ENCODE measurements around the gene CACNA1S.

CACNA1S gene

DNA sequence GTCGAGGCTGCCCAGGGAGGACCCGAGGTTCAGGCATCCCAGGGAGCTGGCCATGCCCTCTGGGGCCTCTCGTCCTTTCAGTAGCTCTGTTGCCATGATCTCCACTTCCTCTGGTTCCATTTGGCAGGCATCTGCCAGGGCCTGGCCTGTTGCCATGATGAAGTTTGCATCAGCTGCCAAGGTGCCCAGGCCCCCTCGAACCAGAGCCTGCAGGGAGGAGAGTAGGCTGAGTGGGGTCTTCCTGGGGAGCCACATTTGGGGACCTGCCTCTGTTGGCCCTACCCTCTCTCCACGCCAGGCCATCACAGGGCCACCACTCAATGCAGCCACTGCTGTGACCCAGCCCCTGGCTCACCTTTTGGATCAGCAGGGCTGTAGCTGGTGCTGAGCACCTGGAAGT is 72.3 kb downstream of the CACNA1S start:
- H3K27ac ChIP-seq (ENCODE audit: low read depth, low read length, poor library complexity, severe bottlenecking): no peak overlapping the region
- no peaks in the 10 kb centered on the region for H3K9me2 ChIP-seq (ENCODE audit: low read depth, low read length)
- no peaks in the 10 kb centered on the region for H4K20me1 ChIP-seq (ENCODE audit: insufficient read depth, low read length)
- no peaks in the 10 kb centered on the region for H3K36me3 ChIP-seq (ENCODE audit: insufficient read depth, low read length)
- no peaks in the 10 kb centered on the region for H3K4me1 ChIP-seq (ENCODE audit: insufficient read depth, low read length, severe bottlenecking)
- H3K27me3 ChIP-seq (ENCODE audit: insufficient read depth, low read length): 0 out of 2 replicates have a peak, but pooled peaks cover 3% of the 10 kb centered on the region
- TF ChIP-seq, protein P1, sequence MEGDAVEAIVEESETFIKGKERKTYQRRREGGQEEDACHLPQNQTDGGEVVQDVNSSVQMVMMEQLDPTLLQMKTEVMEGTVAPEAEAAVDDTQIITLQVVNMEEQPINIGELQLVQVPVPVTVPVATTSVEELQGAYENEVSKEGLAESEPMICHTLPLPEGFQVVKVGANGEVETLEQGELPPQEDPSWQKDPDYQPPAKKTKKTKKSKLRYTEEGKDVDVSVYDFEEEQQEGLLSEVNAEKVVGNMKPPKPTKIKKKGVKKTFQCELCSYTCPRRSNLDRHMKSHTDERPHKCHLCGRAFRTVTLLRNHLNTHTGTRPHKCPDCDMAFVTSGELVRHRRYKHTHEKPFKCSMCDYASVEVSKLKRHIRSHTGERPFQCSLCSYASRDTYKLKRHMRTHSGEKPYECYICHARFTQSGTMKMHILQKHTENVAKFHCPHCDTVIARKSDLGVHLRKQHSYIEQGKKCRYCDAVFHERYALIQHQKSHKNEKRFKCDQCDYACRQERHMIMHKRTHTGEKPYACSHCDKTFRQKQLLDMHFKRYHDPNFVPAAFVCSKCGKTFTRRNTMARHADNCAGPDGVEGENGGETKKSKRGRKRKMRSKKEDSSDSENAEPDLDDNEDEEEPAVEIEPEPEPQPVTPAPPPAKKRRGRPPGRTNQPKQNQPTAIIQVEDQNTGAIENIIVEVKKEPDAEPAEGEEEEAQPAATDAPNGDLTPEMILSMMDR (IDR thresholded peaks at IDR 0.05; ENCODE audit: low read length): no peak
- TF ChIP-seq EZH2 (IDR thresholded peaks at IDR 0.05; ENCODE audit: borderline replicate concordance, low read length): no peak
- H3F3A ChIP-seq (ENCODE audit: insufficient read depth, low read length): no peaks in the 10 kb centered on the region
- no peaks in the 10 kb centered on the region for H3K9me3 ChIP-seq (ENCODE audit: low read length)
- no peaks in the 10 kb centered on the region for H3K79me2 ChIP-seq (ENCODE audit: insufficient read depth, low read length)
- H3K4me2 ChIP-seq (ENCODE audit: low read length): no peak overlapping the region
- no peak overlapping the region for H2AFZ ChIP-seq (ENCODE audit: low read length)
- H3K9ac ChIP-seq (ENCODE audit: low read length): no peak overlapping the region
- H3K4me3 ChIP-seq (ENCODE audit: low read depth, low read length, poor library complexity, severe bottlenecking): no peak overlapping the region

DNA sequence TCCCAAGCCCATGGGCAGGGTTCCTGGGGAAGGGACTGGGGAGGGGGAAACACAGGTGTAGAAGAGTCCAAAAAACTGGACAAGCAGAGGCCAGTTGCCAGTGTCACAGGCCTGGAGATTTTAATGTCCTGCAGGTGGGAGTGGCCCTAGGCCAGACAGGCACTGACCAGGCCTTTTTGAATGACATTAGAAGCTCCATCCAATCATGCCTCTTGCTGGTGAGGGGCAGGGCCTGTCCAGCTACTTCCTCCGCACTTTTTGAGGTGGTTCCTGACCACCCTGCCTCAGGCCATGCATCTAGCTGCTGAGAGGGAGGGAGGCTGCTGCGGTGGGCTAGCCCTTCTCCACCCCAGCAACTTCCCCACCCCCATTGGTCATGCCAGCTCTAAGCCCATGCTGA is 72.8 kb downstream of the CACNA1S start:
- H3K9me3 ChIP-seq (ENCODE audit: low read length): no peaks in the 10 kb centered on the region
- no peak overlapping the region for H3K27ac ChIP-seq (ENCODE audit: low read depth, low read length, poor library complexity, severe bottlenecking)
- H3K36me3 ChIP-seq (ENCODE audit: insufficient read depth, low read length): no peaks in the 10 kb centered on the region
- H3K4me3 ChIP-seq (ENCODE audit: low read depth, low read length, poor library complexity, severe bottlenecking): no peak overlapping the region
- no peaks in the 10 kb centered on the region for H3K9me2 ChIP-seq (ENCODE audit: low read depth, low read length)
- H4K20me1 ChIP-seq (ENCODE audit: insufficient read depth, low read length): no peaks in the 10 kb centered on the region
- no peaks in the 10 kb centered on the region for H3K79me2 ChIP-seq (ENCODE audit: insufficient read depth, low read length)
- H3K4me1 ChIP-seq (ENCODE audit: insufficient read depth, low read length, severe bottlenecking): no peaks in the 10 kb centered on the region
- H3K9ac ChIP-seq (ENCODE audit: low read length): no peak overlapping the region
- H3K27me3 ChIP-seq (ENCODE audit: insufficient read depth, low read length): 0 out of 2 replicates have a peak, but pooled peaks cover 3% of the 10 kb centered on the region
- H3F3A ChIP-seq (ENCODE audit: insufficient read depth, low read length): no peaks in the 10 kb centered on the region
- no peak overlapping the region for H2AFZ ChIP-seq (ENCODE audit: low read length)
- no peak for TF ChIP-seq EZH2 (IDR thresholded peaks at IDR 0.05; ENCODE audit: borderline replicate concordance, low read length)
- TF ChIP-seq, protein P1 (IDR thresholded peaks at IDR 0.05; ENCODE audit: low read length): no peak
- H3K4me2 ChIP-seq (ENCODE audit: low read length): no peak overlapping the region

DNA sequence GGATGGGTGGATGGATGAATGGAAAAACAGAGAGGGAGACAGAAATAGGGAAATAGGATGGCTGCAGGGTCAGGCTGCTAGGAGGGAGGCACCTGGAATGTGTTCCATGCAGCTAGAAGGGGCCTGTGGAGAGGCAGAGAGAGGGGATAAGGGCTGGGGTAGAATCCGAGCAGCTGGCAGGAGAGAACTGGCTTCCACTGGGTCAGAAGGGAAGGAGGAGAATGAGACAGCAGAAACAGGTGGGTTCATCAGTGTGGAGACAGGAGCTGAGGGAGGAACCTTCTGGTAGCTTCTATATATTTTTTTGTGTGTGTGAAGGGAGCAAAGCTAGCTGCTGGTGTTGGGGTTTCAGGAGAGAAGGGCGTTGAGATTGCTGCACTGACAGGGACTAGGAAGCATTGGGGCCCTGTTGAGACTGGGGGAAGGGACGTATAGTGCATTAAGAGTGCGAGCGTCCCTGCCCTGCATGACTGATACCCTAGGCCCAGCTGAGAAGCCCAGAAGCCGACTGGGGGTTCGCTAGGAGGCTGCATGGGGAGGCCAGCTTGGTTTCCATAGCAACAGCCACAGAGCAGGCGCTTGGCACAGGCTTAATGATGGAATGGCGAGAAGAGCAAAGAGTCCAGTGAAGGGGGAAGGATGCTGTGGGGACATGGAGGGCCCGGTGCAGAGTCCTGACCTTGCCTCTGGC is 73.9 kb downstream of the CACNA1S start:
- Histone ChIP-seq H2AFZ (ENCODE audit: low read length) (no peak overlapping the region), H3K9me2 (ENCODE audit: low read depth, low read length) (no peaks in the 10 kb centered on the region), H3K36me3 (ENCODE audit: insufficient read depth, low read length) (no peaks in the 10 kb centered on the region), H3K27ac (ENCODE audit: low read depth, low read length, poor library complexity, severe bottlenecking) (no peak overlapping the region), H3K4me1 (ENCODE audit: insufficient read depth, low read length, severe bottlenecking) (no peaks in the 10 kb centered on the region), H3K27me3 (ENCODE audit: insufficient read depth, low read length) (0 out of 2 replicates have a peak, but pooled peaks cover 3% of the 10 kb centered on the region), H3K9ac (ENCODE audit: low read length) (no peak overlapping the region), H3F3A (ENCODE audit: insufficient read depth, low read length) (no peaks in the 10 kb centered on the region), H3K79me2 (ENCODE audit: insufficient read depth, low read length) (no peaks in the 10 kb centered on the region), H4K20me1 (ENCODE audit: insufficient read depth, low read length) (no peaks in the 10 kb centered on the region), H3K4me3 (ENCODE audit: low read depth, low read length, poor library complexity, severe bottlenecking) (no peak overlapping the region), H3K9me3 (ENCODE audit: low read length) (no peaks in the 10 kb centered on the region), H3K4me2 (ENCODE audit: low read length) (no peak overlapping the region)
- TF ChIP-seq, protein P1 (IDR thresholded peaks at IDR 0.05; ENCODE audit: low read length): no peak
- no peak for TF ChIP-seq EZH2 (IDR thresholded peaks at IDR 0.05; ENCODE audit: borderline replicate concordance, low read length)
